OCI-LY1 (cell line): Measurements from ENCODE around the gene LOC128125822.

Source experiments
- H2AFZ ChIP-seq: fragments of 200-600 bp; sonication (generic), shearing (Covaris generic); 2 replicates; pipeline ENCODE4 v1.6.0; 2014; ENCODE audit warnings: antibody characterized with exemption, mild to moderate bottlenecking, low read length
- H3F3A ChIP-seq: fragments of 200-600 bp; sonication (generic), shearing (Covaris generic); 2 replicates; pipeline ENCODE4 v1.6.0; 2014; ENCODE audit warnings: mild to moderate bottlenecking, antibody characterized with exemption, low read length, moderate library complexity; ENCODE audit not compliant: insufficient read depth
- H3K27ac ChIP-seq: fragments of 200-600 bp; sonication (generic); 2 replicates; pipeline ENCODE4 v1.5.1; 2014; ENCODE audit warnings: low read length, mixed run types, mild to moderate bottlenecking, low read depth; ENCODE audit not compliant: poor library complexity, severe bottlenecking
- H3K27me3 ChIP-seq: fragments of 200-600 bp; sonication (generic); 2 replicates; pipeline ENCODE4 v1.6.0; 2014; ENCODE audit warnings: antibody characterized with exemption, mild to moderate bottlenecking, low read length, moderate library complexity; ENCODE audit not compliant: insufficient read depth
- H3K36me3 ChIP-seq: fragments of 200-600 bp; sonication (generic); 2 replicates; pipeline ENCODE4 v1.6.1; 2014; ENCODE audit warnings: mild to moderate bottlenecking, antibody characterized with exemption, low read length, moderate library complexity, mixed read lengths; ENCODE audit not compliant: insufficient read depth
- H3K4me1 ChIP-seq: fragments of 200-600 bp; sonication (generic); 2 replicates; pipeline ENCODE4 v1.5.1; 2014; ENCODE audit warnings: mild to moderate bottlenecking, low read length, moderate library complexity; ENCODE audit not compliant: insufficient read depth, severe bottlenecking
- H3K4me2 ChIP-seq: fragments of 200-600 bp; sonication (generic), shearing (Covaris generic); 2 replicates; pipeline ENCODE4 v1.6.1; 2014; ENCODE audit warnings: low read length
- H3K4me3 ChIP-seq: fragments of 200-600 bp; sonication (generic); 2 replicates; pipeline ENCODE4 v1.5.1; 2014; ENCODE audit warnings: low read length, low read depth, mild to moderate bottlenecking, mixed read lengths; ENCODE audit not compliant: poor library complexity, severe bottlenecking
- H3K79me2 ChIP-seq: fragments of 200-600 bp; shearing (Covaris generic); 2 replicates; pipeline ENCODE4 v1.6.1; 2016; ENCODE audit warnings: mixed run types, low read length, mixed read lengths; ENCODE audit not compliant: insufficient read depth
- H3K9ac ChIP-seq: fragments of 200-600 bp; sonication (generic), shearing (Covaris generic); 2 replicates; pipeline ENCODE4 v1.6.1; 2014; ENCODE audit warnings: mild to moderate bottlenecking, low read length, mixed read lengths
- H3K9me2 ChIP-seq: fragments of 200-600 bp; sonication (generic), shearing (Covaris generic); 2 replicates; pipeline ENCODE4 v1.6.1; 2014; ENCODE audit warnings: low read depth, mild to moderate bottlenecking, low read length, mixed read lengths
- H3K9me3 ChIP-seq: fragments of 200-600 bp; shearing (Covaris generic); 2 replicates; pipeline ENCODE4 v1.6.1; 2014; ENCODE audit warnings: low read length, mixed read lengths
- H4K20me1 ChIP-seq: fragments of 200-600 bp; sonication (generic), shearing (Covaris generic); 2 replicates; pipeline ENCODE4 v1.6.0; 2016; ENCODE audit warnings: mild to moderate bottlenecking, low read length; ENCODE audit not compliant: insufficient read depth
- CTCF ChIP-seq: fragments of 200-600 bp; sonication (generic), shearing (Covaris generic); IDR thresholded peaks from 2 replicates; pipeline ENCODE4 v1.5.1; 2017; ENCODE audit warnings: mild to moderate bottlenecking, antibody characterized with exemption, low read length, moderate library complexity, mixed read lengths
- EZH2 ChIP-seq: fragments of 200-600 bp; sonication (generic), shearing (Covaris generic); IDR thresholded peaks from 2 replicates; pipeline ENCODE4 v1.8.0; 2017; ENCODE audit warnings: borderline replicate concordance, mixed run types, mild to moderate bottlenecking, antibody characterized with exemption, low read length, moderate library complexity, mixed read lengths

Gene LOC128125822

DNA sequence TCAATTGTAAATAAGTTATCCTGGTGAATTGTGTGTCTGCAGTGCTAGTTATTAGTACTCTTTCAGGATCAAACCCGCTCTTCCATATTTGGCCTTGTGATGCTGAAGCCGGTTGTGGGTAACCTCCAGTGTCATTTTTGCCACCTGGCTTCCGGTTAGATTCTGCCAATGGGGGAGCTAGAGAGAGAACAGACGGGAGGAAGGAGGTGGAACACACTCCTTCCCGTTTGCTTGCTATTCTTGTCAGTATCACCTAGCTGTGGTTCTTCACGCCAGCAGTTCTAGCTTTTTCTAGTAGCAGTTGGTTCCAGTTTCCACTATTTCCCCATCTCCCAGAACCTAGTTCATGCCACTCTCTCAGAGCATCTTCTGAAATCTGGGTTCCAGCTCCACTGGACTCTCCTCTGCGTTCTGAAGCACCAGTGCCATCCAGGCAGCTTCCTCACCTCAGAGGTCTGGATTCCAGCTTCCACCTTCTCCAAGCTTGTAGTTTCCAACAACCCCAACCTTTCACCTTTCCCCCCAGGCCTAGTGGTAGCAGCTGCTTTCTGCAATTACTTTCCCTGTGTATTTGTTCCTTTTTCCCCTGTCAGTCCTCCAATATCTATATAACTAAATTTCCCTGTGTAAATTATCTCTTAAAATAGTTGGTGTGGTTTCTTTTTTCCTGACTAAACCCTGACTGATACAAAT lies 46.9 kb upstream of the LOC128125822 start:
- Histone ChIP-seq H3K9ac (no peak overlapping the region), H3K27me3 (no peaks in the 10 kb centered on the region), H3F3A (no peaks in the 10 kb centered on the region), H4K20me1 (no peaks in the 10 kb centered on the region), H3K4me1 (no peaks in the 10 kb centered on the region), H3K4me2 (no peak overlapping the region), H3K4me3 (no peak overlapping the region), H3K79me2 (no peaks in the 10 kb centered on the region), H3K36me3 (no peaks in the 10 kb centered on the region), H2AFZ (no peak overlapping the region), H3K9me3 (no peaks in the 10 kb centered on the region), H3K9me2 (no peaks in the 10 kb centered on the region), H3K27ac (no peak overlapping the region)
- TF ChIP-seq CTCF = no peak
- no peak for TF ChIP-seq EZH2

- H3K9ac ChIP-seq = no peak overlapping the region
- H3K27ac ChIP-seq = no peak overlapping the region
- H3K4me1 ChIP-seq = no peaks in the 10 kb centered on the region
Observed at GRCh38 chr6:63526931-63527330, 45.3 kb upstream of the LOC128125822 start.

GRCh38 chr6:63527658-63528514 lies 44.4 kb upstream of the LOC128125822 start:
- Histone ChIP-seq H3K9me3 (no peaks in the 10 kb centered on the region), H3K4me2 (no peak overlapping the region), H4K20me1 (no peaks in the 10 kb centered on the region), H3K27ac (no peak overlapping the region), H3K79me2 (no peaks in the 10 kb centered on the region), H3K4me1 (no peaks in the 10 kb centered on the region), H2AFZ (no peak overlapping the region), H3F3A (no peaks in the 10 kb centered on the region), H3K36me3 (no peaks in the 10 kb centered on the region), H3K9me2 (no peaks in the 10 kb centered on the region), H3K4me3 (no peak overlapping the region), H3K9ac (no peak overlapping the region), H3K27me3 (no peaks in the 10 kb centered on the region)
- no peak for TF ChIP-seq CTCF
- TF ChIP-seq EZH2 = no peak

More at GRCh38 chr6:63526931-63527330, 45.3 kb upstream of the LOC128125822 start:
- no peaks in the 10 kb centered on the region for H3K36me3 ChIP-seq
- H3K27me3 ChIP-seq = no peaks in the 10 kb centered on the region
- H3K9me2 ChIP-seq = no peaks in the 10 kb centered on the region
- no peak overlapping the region for H3K4me2 ChIP-seq
- H2AFZ ChIP-seq = no peak overlapping the region
- H3F3A ChIP-seq = no peaks in the 10 kb centered on the region
- H3K9me3 ChIP-seq = no peaks in the 10 kb centered on the region
- no peak for TF ChIP-seq EZH2
- no peak for TF ChIP-seq CTCF
- H4K20me1 ChIP-seq = no peaks in the 10 kb centered on the region
- H3K4me3 ChIP-seq = no peak overlapping the region
- no peaks in the 10 kb centered on the region for H3K79me2 ChIP-seq
